RCC 7860 (cell line): ENCODE results near the gene CPNE2.
"Not testable (repeated sequence)": the region's sequence is repeated elsewhere in the genome, so short reads cannot be mapped to it uniquely, and the experiment has no call there.

Experiments used
- DNase-seq: peaks from one replicate; pipeline ENCODE4 v3.0.0-alpha.2; 2015; ENCODE audit warnings: low spot score
- FAIRE-seq: peaks from 2 replicates; lab custom pipeline; 2012; peaks lifted over from hg19 to GRCh38; lab: Jason Lieb, UNC

The CPNE2 gene

DNA sequence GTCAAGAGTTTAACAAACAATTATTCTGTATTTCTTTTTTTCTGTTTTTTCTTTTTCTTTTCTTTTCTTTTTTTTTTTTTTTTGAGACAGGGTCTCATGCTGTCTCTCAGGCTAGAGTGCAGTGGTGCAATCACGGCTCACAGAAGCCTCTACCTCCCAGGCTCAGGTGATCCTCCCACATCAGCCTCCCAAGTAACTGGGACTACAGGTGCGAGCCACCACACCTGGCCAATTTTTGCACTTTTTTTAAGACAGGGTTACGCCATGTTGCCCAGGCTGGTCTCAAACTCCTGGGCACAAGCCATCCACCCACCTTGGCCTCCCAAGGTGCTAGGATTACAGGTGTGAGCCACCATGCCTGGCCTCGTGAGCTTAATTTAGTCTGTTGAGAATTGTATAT is 97.1 kb downstream of the CPNE2 start:
- not testable (repeated sequence) for DNase-seq, FAIRE-seq

DNA sequence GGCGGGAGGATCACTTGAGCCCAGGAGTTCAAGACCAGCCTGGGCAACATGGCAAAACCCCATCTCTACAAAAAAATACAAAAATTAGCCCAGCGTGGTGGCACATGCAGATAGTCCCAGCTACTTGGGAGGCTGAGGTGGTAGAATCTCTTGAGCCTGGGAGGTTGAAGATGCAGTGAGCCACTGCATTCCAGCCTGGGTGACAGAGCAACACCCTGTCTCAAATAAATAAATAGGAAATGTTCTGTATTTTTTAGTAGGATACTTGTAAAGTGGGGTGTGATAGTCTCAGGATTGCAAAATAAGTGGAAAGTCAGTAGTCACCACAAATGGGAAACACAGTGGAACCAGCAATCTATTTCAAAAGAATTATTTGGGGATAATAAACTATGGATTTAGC is 97.8 kb downstream of the CPNE2 start:
- FAIRE-seq (no peak), DNase-seq (no peak)

GRCh38 chr16:57191056-57191571 is 98.7 kb downstream of the CPNE2 start:
- no peak for FAIRE-seq

GRCh38 chr16:57192146-57192545 is 99.8 kb downstream of the CPNE2 start:
- FAIRE-seq (no peak), DNase-seq (no peak)

More at GRCh38 chr16:57191056-57191571, 98.7 kb downstream of the CPNE2 start:
- no peak for DNase-seq

DNA sequence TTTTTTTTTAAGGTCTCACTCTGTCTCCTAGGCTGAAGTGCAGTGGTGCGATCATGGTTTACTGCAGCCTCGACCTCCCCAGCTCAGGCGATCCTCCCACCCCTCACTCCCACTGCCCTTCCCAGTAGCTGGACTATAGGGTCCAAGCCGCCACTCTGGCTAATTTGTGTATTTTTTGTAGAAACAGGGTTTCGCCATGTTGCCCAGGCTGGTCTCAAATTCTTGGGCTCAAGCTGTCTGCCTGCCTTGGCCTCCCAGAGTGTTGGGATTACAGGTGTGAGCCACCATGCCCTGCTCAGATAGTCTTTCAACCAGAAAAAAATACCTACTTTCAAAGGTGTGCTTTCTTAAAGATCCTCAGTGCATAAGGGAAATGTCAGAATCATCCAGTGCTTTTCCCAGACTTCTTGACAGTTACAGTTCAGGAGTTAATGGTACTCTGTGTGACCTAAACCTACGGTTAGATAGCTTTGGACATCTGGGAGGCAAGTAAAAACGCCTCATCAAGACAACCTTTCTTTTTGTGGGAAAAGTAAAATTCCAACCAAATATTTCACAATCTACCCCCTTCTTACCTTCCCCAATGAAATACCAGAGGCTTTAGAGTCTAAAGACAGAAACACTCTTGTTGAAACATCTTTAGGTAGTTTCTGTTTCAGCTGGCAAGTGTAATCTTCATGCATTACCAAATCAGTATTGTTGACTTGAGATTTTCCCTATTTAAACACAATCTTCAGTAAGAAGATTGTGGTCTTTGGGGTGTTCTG is 100.5 kb downstream of the CPNE2 start:
- FAIRE-seq, result peak; percentile 64
- peak; percentile 23 for DNase-seq

DNA sequence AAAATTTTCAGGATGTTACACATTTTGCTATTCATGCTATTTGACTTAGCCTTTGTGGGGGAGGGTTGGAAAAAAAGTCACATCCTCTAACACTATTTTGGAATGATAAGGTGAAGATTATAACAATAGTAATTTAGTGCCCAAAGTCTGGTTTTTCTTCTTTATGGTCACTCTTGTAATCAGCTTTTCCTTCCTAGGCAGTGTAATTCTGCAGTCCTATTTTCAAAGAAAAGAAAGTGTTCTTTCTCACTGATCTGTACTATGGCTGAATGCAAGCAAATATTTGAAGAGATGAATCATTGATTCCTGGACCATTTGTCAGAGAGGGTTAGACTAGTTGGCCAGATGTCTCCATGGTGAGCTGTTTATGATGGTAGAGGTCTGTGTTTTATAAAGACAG is 102.1 kb downstream of the CPNE2 start:
- DNase-seq (peak; percentile 91), FAIRE-seq (peak; percentile 97)

DNA sequence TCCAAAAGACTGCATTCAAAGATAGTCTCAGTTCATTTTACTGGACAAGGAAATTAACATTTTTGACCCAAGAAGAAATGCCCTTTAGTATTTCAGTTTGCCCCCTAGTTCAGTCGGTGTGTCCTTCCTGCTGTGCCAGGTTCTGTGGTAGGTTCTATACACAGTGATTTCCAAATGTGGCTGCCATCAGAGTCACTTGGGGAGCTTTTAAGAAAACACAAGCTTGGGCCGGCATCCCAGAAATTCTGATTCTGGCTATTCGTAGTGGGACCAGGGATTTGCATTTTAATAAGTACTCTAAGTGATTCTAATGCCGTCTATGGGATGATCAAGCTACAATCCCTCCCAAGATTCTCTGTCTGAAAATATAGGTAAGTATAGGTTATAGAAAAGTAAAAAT is 103.9 kb downstream of the CPNE2 start:
- FAIRE-seq, result no peak
- no peak for DNase-seq

- FAIRE-seq (no peak), DNase-seq (no peak)
Measured at GRCh38 chr16:57196753-57197152, 104.4 kb downstream of the CPNE2 start.
